Stimulated activated effector memory CD8-positive, alpha-beta T cell treated with anti-CD3 and anti-CD28 coated beads, Interleukin-12 subunit alpha, Interleukin-12 subunit beta, amount 100 ng/mL, for 72 hours (primary cell): ENCODE data around the gene DPH2.

Experiments
- ATAC-seq: fragments of 150-1000 bp; cut with Tn5 transposase; 2 replicates; pipeline ENCODE4 v1.10.0; 2021
- DNase-seq, 2 donors: peaks; one replicate each; pipeline ENCODE4 v3.0.0; 2021 to 2022; ENCODE audit warnings: low spot score in 2 of 2
- H3K27ac Mint-ChIP-seq: one replicate; pipeline ENCODE4 v1.8.0; 2022; ENCODE audit warnings: mild to moderate bottlenecking, mixed read lengths
- H3K36me3 Mint-ChIP-seq: one replicate; pipeline ENCODE4 v1.8.0; 2022; ENCODE audit warnings: mild to moderate bottlenecking, mixed read lengths
- H3K4me1 Mint-ChIP-seq: one replicate; pipeline ENCODE4 v1.8.0; 2022; ENCODE audit warnings: mixed read lengths
- H3K4me3 Mint-ChIP-seq: one replicate; pipeline ENCODE4 v1.8.0; 2022; ENCODE audit warnings: mild to moderate bottlenecking, mixed read lengths
- H3K9me3 Mint-ChIP-seq: one replicate; pipeline ENCODE4 v1.8.0; 2022; ENCODE audit warnings: mixed read lengths

Gene DPH2

GRCh38 chr1:44014365-44015104 is 44.7 kb downstream of the DPH2 start:
- DNase-seq (no peak), ATAC-seq (no peak)
- no peaks in the 10 kb centered on the region for H3K9me3 Mint-ChIP-seq
- no peaks in the 10 kb centered on the region for H3K36me3 Mint-ChIP-seq
- H3K27ac Mint-ChIP-seq = peak overlapping the region; percentile 41
- H3K4me3 Mint-ChIP-seq = no peak overlapping the region
- H3K4me1 Mint-ChIP-seq = no peaks in the 10 kb centered on the region

GRCh38 chr1:44015206-44015605 is 45.4 kb downstream of the DPH2 start:
- ATAC-seq = no peak
- Mint-ChIP-seq H3K36me3 (no peaks in the 10 kb centered on the region), H3K4me1 (no peaks in the 10 kb centered on the region), H3K9me3 (no peaks in the 10 kb centered on the region), H3K4me3 (no peak overlapping the region), H3K27ac (no peak overlapping the region)
- DNase-seq = no peak

- no peak overlapping the region for H3K27ac Mint-ChIP-seq
- ATAC-seq (no peak), DNase-seq (no peak)
- H3K36me3 Mint-ChIP-seq = no peaks in the 10 kb centered on the region
- no peak overlapping the region for H3K4me3 Mint-ChIP-seq
- H3K9me3 Mint-ChIP-seq = no peaks in the 10 kb centered on the region
- no peaks in the 10 kb centered on the region for H3K4me1 Mint-ChIP-seq
These were observed 46.5 kb downstream of the DPH2 start for GRCh38 chr1:44016041-44016889.

GRCh38 chr1:44016890-44017400 is 47.1 kb downstream of the DPH2 start:
- Mint-ChIP-seq H3K9me3 (no peaks in the 10 kb centered on the region), H3K27ac (no peak overlapping the region), H3K4me1 (no peaks in the 10 kb centered on the region), H3K4me3 (no peak overlapping the region), H3K36me3 (no peaks in the 10 kb centered on the region)
- DNase-seq (no peak), ATAC-seq (no peak)

GRCh38 chr1:44019466-44019948 is 49.7 kb downstream of the DPH2 start:
- H3K27ac Mint-ChIP-seq = no peak overlapping the region
- H3K36me3 Mint-ChIP-seq = no peaks in the 10 kb centered on the region
- H3K4me1 Mint-ChIP-seq = no peaks in the 10 kb centered on the region
- no peaks in the 10 kb centered on the region for H3K9me3 Mint-ChIP-seq
- no peak for ATAC-seq
- DNase-seq = no peak
- no peak overlapping the region for H3K4me3 Mint-ChIP-seq

- ATAC-seq (no peak), DNase-seq (no peak)
- no peaks in the 10 kb centered on the region for H3K36me3 Mint-ChIP-seq
- H3K4me1 Mint-ChIP-seq = no peaks in the 10 kb centered on the region
- no peak overlapping the region for H3K27ac Mint-ChIP-seq
- H3K4me3 Mint-ChIP-seq = no peak overlapping the region
- H3K9me3 Mint-ChIP-seq = no peaks in the 10 kb centered on the region
These were observed 50.7 kb downstream of the DPH2 start for GRCh38 chr1:44020464-44020863.

- H3K27ac Mint-ChIP-seq = no peak overlapping the region
- no peaks in the 10 kb centered on the region for H3K4me1 Mint-ChIP-seq
- H3K36me3 Mint-ChIP-seq = no peaks in the 10 kb centered on the region
- ATAC-seq (no peak), DNase-seq (no peak)
- H3K9me3 Mint-ChIP-seq = no peaks in the 10 kb centered on the region
- no peak overlapping the region for H3K4me3 Mint-ChIP-seq
These were observed 51.3 kb downstream of the DPH2 start for GRCh38 chr1:44021156-44021555.

- Mint-ChIP-seq H3K4me1 (no peaks in the 10 kb centered on the region), H3K4me3 (no peak overlapping the region)
These were observed 51.9 kb downstream of the DPH2 start for GRCh38 chr1:44021581-44022321.

More at GRCh38 chr1:44021581-44022321, 51.9 kb downstream of the DPH2 start:
- ATAC-seq (peak; percentile 9), DNase-seq (no peak)
- Mint-ChIP-seq H3K36me3 (no peaks in the 10 kb centered on the region), H3K27ac (no peak overlapping the region), H3K9me3 (no peaks in the 10 kb centered on the region)
